CD1c-positive myeloid dendritic cell (primary cell): ENCODE data around the gene ZIC4.

Source experiments
- DNase-seq: peaks from one replicate; pipeline ENCODE4 v3.0.0-alpha.2; 2016; ENCODE audit errors: extremely low spot score

The ZIC4 gene

GRCh38 chr3:147405231-147406027 lies 914 bp downstream of the ZIC4 start:
- DNase-seq: no peak

GRCh38 chr3:147404800-147405230 lies 1.5 kb downstream of the ZIC4 start:
- no peak for DNase-seq

- DNase-seq: no peak
These were observed 2.1 kb downstream of the ZIC4 start for GRCh38 chr3:147404000-147404799.

- no peak for DNase-seq
These were observed 2.8 kb downstream of the ZIC4 start for GRCh38 chr3:147403511-147403910.

- no peak for DNase-seq
These were observed 4.2 kb downstream of the ZIC4 start for GRCh38 chr3:147402159-147402558.

GRCh38 chr3:147401421-147401820 lies 4.9 kb downstream of the ZIC4 start:
- no peak for DNase-seq

GRCh38 chr3:147400999-147401398 lies 5.3 kb downstream of the ZIC4 start:
- no peak for DNase-seq

GRCh38 chr3:147400111-147400510 lies 6.2 kb downstream of the ZIC4 start:
- no peak for DNase-seq

GRCh38 chr3:147398813-147399534 lies 7.4 kb downstream of the ZIC4 start:
- no peak for DNase-seq

GRCh38 chr3:147397875-147398812 lies 8.2 kb downstream of the ZIC4 start:
- DNase-seq: no peak

GRCh38 chr3:147397155-147397874 lies 9.0 kb downstream of the ZIC4 start:
- DNase-seq: no peak

GRCh38 chr3:147396712-147397046 lies 9.7 kb downstream of the ZIC4 start:
- DNase-seq: no peak

GRCh38 chr3:147395899-147396711 lies 10.2 kb downstream of the ZIC4 start:
- DNase-seq: no peak

- DNase-seq: no peak
These were observed 11.5 kb downstream of the ZIC4 start for GRCh38 chr3:147394884-147395225.

- DNase-seq: no peak
These were observed 12.1 kb downstream of the ZIC4 start for GRCh38 chr3:147393943-147394883.

GRCh38 chr3:147393261-147393942 lies 12.9 kb downstream of the ZIC4 start:
- DNase-seq: no peak

- DNase-seq: no peak
These were observed 13.8 kb downstream of the ZIC4 start for GRCh38 chr3:147392625-147392946.
